ENCODE results near the gene WFDC2.

WFDC2 gene

GRCh38 chr20:45469336-45470261 is at the start of gene WFDC2:
Gene WFDC2 (plus strand): TSS chr20:45469753. CDS start chr20:45469782, 29 bp downstream.
- DNase-seq, result no peak

GRCh38 chr20:45420125-45420524 is 49.4 kb upstream of the WFDC2 start:
- no peak for DNase-seq

- DNase-seq, result no peak
These were observed 45.9 kb upstream of the WFDC2 start for GRCh38 chr20:45423700-45424099.

GRCh38 chr20:45425561-45425960 is 44.0 kb upstream of the WFDC2 start:
- DNase-seq, result no peak

GRCh38 chr20:45426320-45427016 is 43.1 kb upstream of the WFDC2 start:
- DNase-seq, result no peak

GRCh38 chr20:45427236-45428149 is 42.1 kb upstream of the WFDC2 start:
- DNase-seq, result no peak

- no peak for DNase-seq
These were observed 39.9 kb upstream of the WFDC2 start for GRCh38 chr20:45429618-45430017.

GRCh38 chr20:45432294-45432693 is 37.3 kb upstream of the WFDC2 start:
- DNase-seq, result no peak

- DNase-seq, result no peak
These were observed 36.2 kb upstream of the WFDC2 start for GRCh38 chr20:45433316-45433715.

- no peak for DNase-seq
These were observed 35.6 kb upstream of the WFDC2 start for GRCh38 chr20:45433976-45434375.

GRCh38 chr20:45436732-45437485 is 32.6 kb upstream of the WFDC2 start:
- peak; percentile 94 for DNase-seq

- DNase-seq, result no peak
These were observed 29.1 kb upstream of the WFDC2 start for GRCh38 chr20:45440424-45440823.

- no peak for DNase-seq
These were observed 28.5 kb upstream of the WFDC2 start for GRCh38 chr20:45440891-45441685.

- DNase-seq, result no peak
These were observed 27.8 kb upstream of the WFDC2 start for GRCh38 chr20:45441746-45442145.

GRCh38 chr20:45444050-45444449 is 25.5 kb upstream of the WFDC2 start:
- DNase-seq, result no peak

- peak; percentile 68 for DNase-seq
These were observed 23.6 kb upstream of the WFDC2 start for GRCh38 chr20:45445805-45446562.

GRCh38 chr20:45448270-45448669 is 21.3 kb upstream of the WFDC2 start:
- DNase-seq, result no peak

GRCh38 chr20:45449528-45449927 is 20.0 kb upstream of the WFDC2 start:
- no peak for DNase-seq

GRCh38 chr20:45450097-45450818 is 19.3 kb upstream of the WFDC2 start:
- no peak for DNase-seq

GRCh38 chr20:45452238-45452637 is 17.3 kb upstream of the WFDC2 start:
- DNase-seq, result no peak
